Suprapubic skin (tissue), 4 donors: Measurements from ENCODE around the gene PTPRM. TPM values are rescaled to one million over a fixed set of nuclear protein-coding genes. Genes with fewer than 3 reads are reported as not detected.

Experiments used
- DNase-seq, 2 donors: peaks; one replicate each; pipeline ENCODE4 v3.0.0-alpha.2; 2019; ENCODE audit warnings: low spot score in 2 of 2
- H3K27ac ChIP-seq: fragments of 200-600 bp; sonication (generic); one replicate; pipeline ENCODE4 v1.5.1; 2019
- H3K27me3 ChIP-seq: fragments of 200-600 bp; sonication (generic); one replicate; pipeline ENCODE4 v1.5.1; 2019
- H3K36me3 ChIP-seq: fragments of 200-600 bp; sonication (generic); one replicate; pipeline ENCODE4 v1.5.1; 2019
- H3K4me1 ChIP-seq: fragments of 200-600 bp; sonication (generic); one replicate; pipeline ENCODE4 v1.5.1; 2019
- H3K4me3 ChIP-seq: fragments of 200-600 bp; sonication (generic); one replicate; pipeline ENCODE4 v1.5.1; 2019; ENCODE audit warnings: mild to moderate bottlenecking
- H3K9me3 ChIP-seq: fragments of 200-600 bp; sonication (generic); one replicate; pipeline ENCODE4 v1.5.1; 2019
- EP300 ChIP-seq: sonication (generic); formaldehyde crosslinking; IDR thresholded peaks from one replicate; pipeline ENCODE4 v1.6.1; 2017; ENCODE audit warnings: antibody characterized with exemption
- POLR2A ChIP-seq, 2 donors: fragments of 450-650 bp; IDR thresholded peaks; one replicate each; pipeline ENCODE4 v1.6.1; 2017; ENCODE audit warnings: antibody characterized with exemption in 2 of 2, mild to moderate bottlenecking in 2 of 2, moderate library complexity in 2 of 2
- POLR2AphosphoS5 ChIP-seq, 3 donors: sonication (generic); formaldehyde crosslinking; IDR thresholded peaks; one replicate each; pipeline ENCODE4 v1.6.1; 2017; ENCODE audit warnings: antibody characterized with exemption in 3 of 3
- WGBS: methylation state at CpG from one replicate; pipeline ENCODE4 v1.1.5; 2018; 5-methylcytosine and 5-hydroxymethylcytosine counted together
- total RNA-seq, 4 donors: library from RNA; depleted of rRNA; stranded (reverse); fragments of >200 nt; gene quantifications; one replicate each; pipeline ENCODE4 v1.1.0, GENCODE V29; 2016
- TF ChIP-seq, protein P1 (sequence below), 2 donors: fragments of 200-600 bp in 1 of 2; fragments of 450-650 bp in 1 of 2; sonication (generic) in 1 of 2; IDR thresholded peaks; one replicate each; pipeline ENCODE4 v1.5.1; 2016 to 2019; ENCODE audit warnings: antibody characterized with exemption in 2 of 2, mild to moderate bottlenecking in 1 of 2, moderate library complexity in 1 of 2

Gene PTPRM
- total RNA-seq, 4 donors from 2014 or later = 19.8 to 73.7 (median 40.0) TPM

DNA sequence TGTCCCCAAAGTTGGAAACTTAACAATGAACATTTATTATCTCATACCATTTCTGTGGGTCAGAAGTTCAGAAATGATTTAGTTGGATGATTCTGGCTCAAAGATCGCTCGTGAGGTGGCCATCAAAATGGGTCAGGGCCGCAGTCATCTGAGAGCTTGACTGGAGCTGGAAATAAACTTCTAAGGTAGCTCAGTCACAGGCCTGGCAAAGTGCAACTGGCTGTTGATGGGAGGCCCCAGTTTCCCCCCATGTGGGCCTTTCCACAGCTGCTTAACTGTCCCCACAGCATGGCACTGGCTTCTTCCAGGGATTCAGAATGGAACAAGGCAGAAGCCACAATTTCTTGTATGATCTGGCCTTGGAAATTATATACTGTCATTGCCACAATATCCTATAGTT is 842.0 kb downstream of the PTPRM start:
- H3K4me1 ChIP-seq = no peaks in the 10 kb centered on the region
- H3K4me3 ChIP-seq = no peak overlapping the region
- H3K9me3 ChIP-seq = peaks cover 29% of the 10 kb centered on the region
- no peak overlapping the region for H3K27ac ChIP-seq
- WGBS = 98% methylated on average over 3 of the region's 3 CpGs
- H3K27me3 ChIP-seq = no peaks in the 10 kb centered on the region
- TF ChIP-seq EP300 = no peak
- TF ChIP-seq POLR2AphosphoS5 (IDR thresholded peaks at IDR 0.05) = no peak
- TF ChIP-seq, protein P1, sequence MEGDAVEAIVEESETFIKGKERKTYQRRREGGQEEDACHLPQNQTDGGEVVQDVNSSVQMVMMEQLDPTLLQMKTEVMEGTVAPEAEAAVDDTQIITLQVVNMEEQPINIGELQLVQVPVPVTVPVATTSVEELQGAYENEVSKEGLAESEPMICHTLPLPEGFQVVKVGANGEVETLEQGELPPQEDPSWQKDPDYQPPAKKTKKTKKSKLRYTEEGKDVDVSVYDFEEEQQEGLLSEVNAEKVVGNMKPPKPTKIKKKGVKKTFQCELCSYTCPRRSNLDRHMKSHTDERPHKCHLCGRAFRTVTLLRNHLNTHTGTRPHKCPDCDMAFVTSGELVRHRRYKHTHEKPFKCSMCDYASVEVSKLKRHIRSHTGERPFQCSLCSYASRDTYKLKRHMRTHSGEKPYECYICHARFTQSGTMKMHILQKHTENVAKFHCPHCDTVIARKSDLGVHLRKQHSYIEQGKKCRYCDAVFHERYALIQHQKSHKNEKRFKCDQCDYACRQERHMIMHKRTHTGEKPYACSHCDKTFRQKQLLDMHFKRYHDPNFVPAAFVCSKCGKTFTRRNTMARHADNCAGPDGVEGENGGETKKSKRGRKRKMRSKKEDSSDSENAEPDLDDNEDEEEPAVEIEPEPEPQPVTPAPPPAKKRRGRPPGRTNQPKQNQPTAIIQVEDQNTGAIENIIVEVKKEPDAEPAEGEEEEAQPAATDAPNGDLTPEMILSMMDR (IDR thresholded peaks at IDR 0.05) = no peak
- no peak for TF ChIP-seq POLR2A (IDR thresholded peaks at IDR 0.05)
- peaks cover 25% of the 10 kb centered on the region for H3K36me3 ChIP-seq
- DNase-seq = no peak

GRCh38 chr18:8411492-8411891 is 844.4 kb downstream of the PTPRM start:
- Histone ChIP-seq H3K4me3 (no peak overlapping the region), H3K36me3 (peaks cover 11% of the 10 kb centered on the region), H3K27ac (no peak overlapping the region), H3K4me1 (no peaks in the 10 kb centered on the region), H3K27me3 (no peaks in the 10 kb centered on the region), H3K9me3 (peaks cover 29% of the 10 kb centered on the region)
- TF ChIP-seq EP300 (no peak), POLR2AphosphoS5 (IDR thresholded peaks at IDR 0.05) (no peak)
- DNase-seq = no peak

DNA sequence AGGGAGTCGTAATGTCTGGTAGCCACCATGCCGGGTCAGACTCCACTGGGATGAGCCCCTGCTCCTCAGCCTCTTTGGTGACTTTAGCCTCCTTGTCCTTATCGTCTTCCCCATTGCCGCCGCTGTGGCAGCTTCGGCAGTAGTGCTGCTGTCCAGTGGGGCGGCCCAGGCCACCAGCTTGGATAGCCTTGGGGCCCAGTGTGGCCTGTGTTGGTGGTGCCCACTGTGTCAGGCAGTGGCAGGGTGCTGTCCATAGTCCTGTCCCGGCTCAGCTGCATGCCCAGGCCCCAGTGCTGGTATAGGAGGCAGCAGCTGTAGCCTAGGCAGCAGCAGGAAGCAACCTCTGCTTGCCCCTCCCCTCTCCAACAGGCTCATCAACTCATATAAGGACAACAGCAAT is 845.0 kb downstream of the PTPRM start:
- Histone ChIP-seq H3K4me3 (no peak overlapping the region), H3K27ac (no peak overlapping the region), H3K4me1 (no peaks in the 10 kb centered on the region), H3K27me3 (no peaks in the 10 kb centered on the region), H3K9me3 (peaks cover 29% of the 10 kb centered on the region), H3K36me3 (peaks cover 8% of the 10 kb centered on the region)
- TF ChIP-seq, protein P1 (IDR thresholded peaks at IDR 0.05) = no peak
- no peak for TF ChIP-seq EP300
- no peak for TF ChIP-seq POLR2AphosphoS5 (IDR thresholded peaks at IDR 0.05)
- no peak for TF ChIP-seq POLR2A (IDR thresholded peaks at IDR 0.05)
- 95% methylated on average over 7 of the region's 8 CpGs for WGBS
- DNase-seq = no peak

DNA sequence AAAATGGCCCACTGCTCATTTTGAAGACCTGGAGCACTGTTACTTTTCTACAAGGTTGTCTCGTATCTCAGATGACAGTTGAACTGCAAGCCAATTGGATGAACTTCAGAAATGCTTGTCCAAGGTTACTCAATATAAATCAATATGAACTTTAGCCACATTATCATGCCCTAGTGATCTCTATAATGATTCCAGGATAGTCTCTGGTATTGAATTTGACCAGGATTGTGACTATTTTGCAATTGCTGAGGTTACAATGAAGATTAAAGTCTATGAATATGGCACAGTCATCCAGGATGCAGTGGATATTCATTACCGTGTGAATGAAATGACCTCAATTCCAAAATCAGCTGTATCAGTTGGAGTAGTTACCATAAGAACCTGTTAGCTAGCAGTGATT is 846.1 kb downstream of the PTPRM start:
- Histone ChIP-seq H3K27me3 (no peaks in the 10 kb centered on the region), H3K36me3 (no peaks in the 10 kb centered on the region), H3K4me1 (no peaks in the 10 kb centered on the region), H3K9me3 (peaks cover 29% of the 10 kb centered on the region), H3K4me3 (no peak overlapping the region), H3K27ac (no peak overlapping the region)
- TF ChIP-seq POLR2AphosphoS5 (IDR thresholded peaks at IDR 0.05) (no peak), POLR2A (IDR thresholded peaks at IDR 0.05) (no peak), EP300 (no peak)
- TF ChIP-seq, protein P1 (IDR thresholded peaks at IDR 0.05) = no peak
- WGBS = 81% methylated on average over 2 of the region's 2 CpGs
- DNase-seq = no peak

- no peak overlapping the region for H3K27ac ChIP-seq
- H3K36me3 ChIP-seq = no peaks in the 10 kb centered on the region
- H3K27me3 ChIP-seq = no peaks in the 10 kb centered on the region
- no peak overlapping the region for H3K4me3 ChIP-seq
- no peaks in the 10 kb centered on the region for H3K4me1 ChIP-seq
- 54% methylated on average over 6 of the region's 6 CpGs for WGBS
- DNase-seq = no peak
- H3K9me3 ChIP-seq = peaks cover 29% of the 10 kb centered on the region
- no peak for TF ChIP-seq POLR2AphosphoS5 (IDR thresholded peaks at IDR 0.05)
- no peak for TF ChIP-seq POLR2A (IDR thresholded peaks at IDR 0.05)
- TF ChIP-seq, protein P1 (IDR thresholded peaks at IDR 0.05) = no peak
- TF ChIP-seq EP300 = no peak
Measured at GRCh38 chr18:8413751-8414150, 846.6 kb downstream of the PTPRM start.
